Adrenal gland (tissue), 5 donors: ENCODE results near the gene IFT81.

Source experiments
- CTCF ChIP-seq, 6 experiments: fragments of 450-650 bp in 4 of 6; fragments of 200-600 bp in 2 of 6; sonication (generic) in 1 of 6; IDR thresholded peaks; 1 replicate in 5 of 6; 2 replicates in 1 of 6; pipeline versions ENCODE4 v1.5.1 to v1.8.0; 2016 to 2021; ENCODE audit warnings: antibody characterized with exemption in 6 of 6, mild to moderate bottlenecking in 2 of 6, moderate library complexity in 1 of 6
- POLR2A ChIP-seq, 2 donors: fragments of 450-650 bp; IDR thresholded peaks; one replicate each; pipeline ENCODE4 v1.6.1; 2017; ENCODE audit warnings: antibody characterized with exemption in 2 of 2, mild to moderate bottlenecking in 2 of 2, moderate library complexity in 1 of 2
- donor health status: DM: no; HTN: no; CAD: no.

GRCh38 chr12:110091136-110091711 is 32.9 kb upstream of the IFT81 start:
- TF ChIP-seq CTCF (IDR thresholded peaks at IDR 0.05): no peak
- TF ChIP-seq POLR2A (IDR thresholded peaks at IDR 0.05): no peak
